H1 (cell line): ENCODE results near the gene BCL2L11.

Experiments used
- CTCF ChIP-seq, 3 experiments: IDR thresholded peaks; 1 replicate in 2 of 3; 2 replicates in 1 of 3; pipeline versions ENCODE4 v1.5.1 to v1.6.1; 2011; ENCODE audit warnings: low read length in 3 of 3, mild to moderate bottlenecking in 3 of 3, inconsistent platforms in 2 of 3, low read depth in 1 of 3, moderate library complexity in 1 of 3; ENCODE audit not compliant: insufficient read depth in 1 of 3; ENCODE audit errors: control extremely low read depth in 1 of 3
- EZH2 ChIP-seq: fragments of 200-600 bp; sonication (generic); IDR thresholded peaks from 2 replicates; pipeline ENCODE4 v1.7.1; 2012; ENCODE audit warnings: low read depth, mild to moderate bottlenecking, moderate library complexity, low read length, inconsistent platforms; ENCODE audit not compliant: severe bottlenecking
- JUND ChIP-seq: IDR thresholded peaks from 2 replicates; pipeline ENCODE4 v1.6.1; 2011; ENCODE audit warnings: mild to moderate bottlenecking, improper control_type of control experiment, low read length
- MAX ChIP-seq: IDR thresholded peaks from 2 replicates; pipeline ENCODE4 v1.6.1; 2012; ENCODE audit warnings: inconsistent platforms
- POLR2AphosphoS5 ChIP-seq: IDR thresholded peaks from 2 replicates; pipeline ENCODE4 v1.6.1; 2011; ENCODE audit warnings: low read depth, low read length
- SIRT6 ChIP-seq: IDR thresholded peaks from one replicate; pipeline ENCODE4 v1.7.1; 2012; ENCODE audit warnings: low read length, inconsistent platforms
- TEAD4 ChIP-seq: IDR thresholded peaks from 2 replicates; pipeline ENCODE4 v1.6.1; 2012; ENCODE audit warnings: low read depth, low read length, inconsistent platforms, mixed read lengths
- USF2 ChIP-seq: IDR thresholded peaks from 2 replicates; pipeline ENCODE4 v1.6.1; 2011; ENCODE audit warnings: low read length, improper control_type of control experiment

- TF ChIP-seq MAX, result no peak
- no peak for TF ChIP-seq CTCF (IDR thresholded peaks at IDR 0.05; ENCODE audit: control extremely low read depth in 1 of 3, insufficient read depth in 1 of 3, low read depth in 1 of 3, low read length in 3 of 3)
- no peak for TF ChIP-seq JUND
- no peak for TF ChIP-seq USF2
- no peak for TF ChIP-seq TEAD4
- TF ChIP-seq SIRT6, result no peak
- TF ChIP-seq EZH2, result no peak
- TF ChIP-seq POLR2AphosphoS5, result no peak
Measured at GRCh38 chr2:111139637-111140317, 19.1 kb downstream of the BCL2L11 start.
